Measurements from ENCODE around the gene TLL2.

The TLL2 gene

GRCh38 chr10:96418582-96418981 lies 95.1 kb downstream of the TLL2 start:
- no peak for DNase-seq

- DNase-seq = peak; percentile 47
These were observed 96.3 kb downstream of the TLL2 start for GRCh38 chr10:96417441-96417840.

GRCh38 chr10:96416643-96417042 lies 97.1 kb downstream of the TLL2 start:
- DNase-seq = peak; percentile 31

GRCh38 chr10:96415891-96416554 lies 97.7 kb downstream of the TLL2 start:
- peak; percentile 70 for DNase-seq

GRCh38 chr10:96415150-96415890 lies 98.4 kb downstream of the TLL2 start:
- DNase-seq = no peak

- no peak for DNase-seq
These were observed 99.4 kb downstream of the TLL2 start for GRCh38 chr10:96414303-96414702.

GRCh38 chr10:96413151-96413787 lies 100.5 kb downstream of the TLL2 start:
- no peak for DNase-seq

GRCh38 chr10:96411716-96412320 lies 101.9 kb downstream of the TLL2 start:
- no peak for DNase-seq

- no peak for DNase-seq
These were observed 103.4 kb downstream of the TLL2 start for GRCh38 chr10:96410296-96410695.

GRCh38 chr10:96408201-96408600 lies 105.5 kb downstream of the TLL2 start:
- DNase-seq = no peak

- DNase-seq = no peak
These were observed 106.1 kb downstream of the TLL2 start for GRCh38 chr10:96407560-96408069.

- no peak for DNase-seq
These were observed 107.6 kb downstream of the TLL2 start for GRCh38 chr10:96406091-96406490.

- DNase-seq = no peak
These were observed 111.1 kb downstream of the TLL2 start for GRCh38 chr10:96402417-96403305.

GRCh38 chr10:96401036-96401435 lies 112.7 kb downstream of the TLL2 start:
- no peak for DNase-seq

GRCh38 chr10:96400465-96400864 lies 113.3 kb downstream of the TLL2 start:
- no peak for DNase-seq

- DNase-seq = no peak
These were observed 115.8 kb downstream of the TLL2 start for GRCh38 chr10:96397902-96398301.

GRCh38 chr10:96395931-96396877 lies 117.5 kb downstream of the TLL2 start:
- DNase-seq = peak; percentile 89

GRCh38 chr10:96390460-96390864 lies 123.3 kb downstream of the TLL2 start:
- no peak for DNase-seq

- no peak for DNase-seq
These were observed 123.9 kb downstream of the TLL2 start for GRCh38 chr10:96389785-96390184.

GRCh38 chr10:96387601-96388000 lies 126.1 kb downstream of the TLL2 start:
- DNase-seq = no peak

- no peak for DNase-seq
These were observed 126.6 kb downstream of the TLL2 start for GRCh38 chr10:96387161-96387560.
